HG03064 (cell line): ENCODE measurements around the gene CDK12.

Experiments used
- ATAC-seq: cut with Tn5 transposase; IDR thresholded peaks from one replicate; pipeline ENCODE4 v1.9.1; 2021; ENCODE audit warnings: low read depth; ENCODE audit not compliant: unreplicated experiment

CDK12 gene

DNA sequence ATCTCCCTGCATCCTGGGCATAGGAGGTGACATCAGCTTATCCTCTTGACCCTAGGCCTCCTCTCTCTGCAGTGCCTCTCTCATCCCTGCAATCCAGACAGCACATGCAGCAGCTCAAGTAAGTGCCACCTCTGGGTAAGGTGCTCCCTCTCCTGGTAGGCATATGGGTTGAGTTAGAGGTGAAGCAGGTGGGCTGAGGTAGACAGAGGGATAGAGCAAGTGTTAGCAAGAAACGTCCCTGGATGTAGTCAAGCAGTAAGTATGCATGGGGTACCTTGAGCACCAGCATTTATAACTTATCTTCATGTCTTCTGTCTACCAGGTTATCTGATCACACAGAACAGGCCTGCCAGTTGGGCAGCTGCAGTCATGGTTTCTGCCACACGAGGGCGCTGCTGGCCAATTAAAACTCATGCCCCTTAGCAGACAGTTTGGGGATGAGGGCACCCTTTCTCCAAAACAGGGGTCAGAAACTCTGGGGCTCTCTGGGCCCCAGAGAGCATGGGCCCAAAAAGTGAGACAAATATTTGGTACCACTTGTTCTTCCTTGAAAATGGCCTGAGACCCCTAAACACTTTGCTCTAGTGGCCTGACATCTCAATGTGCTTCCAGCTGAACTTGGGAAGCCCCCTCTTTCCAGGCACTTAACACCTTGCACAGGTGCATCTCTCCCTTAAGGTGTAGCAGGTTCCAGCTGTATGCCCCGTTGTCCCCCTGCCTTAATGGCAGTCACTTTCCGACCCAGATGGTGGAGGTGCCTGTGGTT lies 86.6 kb downstream of the CDK12 start:
- ATAC-seq = no peak

DNA sequence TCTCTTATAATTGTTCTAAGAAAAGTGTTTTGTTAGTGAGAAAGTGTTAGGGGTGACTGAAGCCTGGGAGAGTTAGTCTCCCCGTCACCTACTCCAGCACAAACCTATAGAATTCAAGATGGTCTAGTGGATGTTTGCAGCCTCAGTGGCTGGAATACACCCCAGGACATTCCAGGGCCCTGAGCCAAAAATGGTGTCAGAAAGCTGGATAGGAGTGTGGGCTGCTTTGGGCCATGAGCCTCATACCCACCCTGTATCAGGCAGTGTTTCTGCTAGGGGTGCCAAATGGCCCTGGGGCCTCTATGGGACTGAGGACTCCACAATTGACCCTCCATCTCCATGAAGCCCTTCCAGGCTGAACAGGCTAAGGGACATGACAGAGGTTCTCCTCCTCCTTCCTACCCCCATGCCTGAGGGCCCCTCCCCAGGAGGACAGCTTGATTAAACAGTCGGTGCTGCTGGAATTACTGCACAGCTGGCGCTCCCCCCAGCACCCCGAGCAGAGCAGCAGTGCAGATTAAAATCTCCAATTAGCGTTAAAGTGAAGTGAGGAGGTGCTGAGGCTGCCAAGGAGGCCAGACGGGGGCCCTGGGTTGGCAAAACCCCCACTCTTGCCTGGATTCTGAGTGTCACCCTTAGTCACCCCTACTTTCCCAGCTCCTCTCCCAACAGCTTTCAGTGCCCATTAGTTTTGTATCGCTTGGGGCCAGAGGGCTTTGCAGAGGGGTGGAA lies 87.4 kb downstream of the CDK12 start:
- no peak for ATAC-seq

- no peak for ATAC-seq
Observed at GRCh38 chr17:39549747-39550573, 88.7 kb downstream of the CDK12 start.

- no peak for ATAC-seq
Observed at GRCh38 chr17:39551879-39552278, 90.6 kb downstream of the CDK12 start.

DNA sequence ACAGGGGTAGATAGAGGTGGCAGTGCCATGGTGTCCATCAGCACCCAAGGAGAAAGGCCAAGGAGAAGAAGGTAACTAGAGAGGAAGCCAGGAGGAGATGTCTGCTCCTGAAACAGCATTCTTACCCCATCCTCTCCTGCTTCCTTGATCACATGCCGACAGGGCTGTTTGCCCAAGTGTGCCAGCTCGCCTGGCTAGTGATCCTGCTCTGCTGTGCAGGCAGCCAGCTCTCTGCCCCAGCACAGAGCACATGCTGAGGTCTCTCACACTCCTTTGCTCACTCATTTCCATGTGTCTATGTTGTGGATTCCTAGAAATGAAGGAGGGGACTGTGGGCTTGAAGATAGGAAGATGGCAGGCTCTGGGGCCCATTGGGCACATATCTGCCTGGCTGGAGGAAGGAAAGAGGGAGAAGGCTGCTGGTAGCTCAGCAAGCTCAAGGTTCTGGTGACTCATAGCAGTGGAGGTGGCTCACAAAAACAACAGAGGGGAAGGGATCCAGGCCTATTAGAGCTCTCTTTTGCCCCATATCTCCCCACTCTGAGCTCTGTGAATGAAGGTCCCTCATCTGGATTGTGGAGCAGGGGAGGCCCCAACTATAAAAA lies 92.2 kb downstream of the CDK12 start:
- no peak for ATAC-seq

GRCh38 chr17:39555368-39555767 lies 94.1 kb downstream of the CDK12 start:
- ATAC-seq = no peak

- no peak for ATAC-seq
Observed at GRCh38 chr17:39556423-39556822, 95.1 kb downstream of the CDK12 start.

GRCh38 chr17:39562395-39562794 lies 101.1 kb downstream of the CDK12 start:
- ATAC-seq = no peak

DNA sequence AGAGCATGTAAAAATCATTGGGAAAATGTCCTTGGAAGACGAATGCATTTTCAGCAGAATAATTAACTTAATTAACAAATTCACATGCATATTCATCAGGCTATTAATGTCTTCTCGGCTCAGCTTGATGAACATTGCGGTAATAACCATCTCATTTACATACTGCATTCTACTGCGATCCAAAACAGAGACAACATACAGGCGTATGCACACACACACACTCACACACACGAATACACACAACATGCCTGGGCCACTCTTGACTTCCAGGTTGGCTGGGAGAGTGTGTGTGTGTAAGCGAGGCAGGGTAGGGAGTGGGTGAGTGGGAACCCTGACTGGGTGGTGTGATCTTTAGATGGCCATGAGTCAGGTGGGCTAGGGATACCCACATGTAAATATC lies 101.7 kb downstream of the CDK12 start:
- ATAC-seq = no peak

DNA sequence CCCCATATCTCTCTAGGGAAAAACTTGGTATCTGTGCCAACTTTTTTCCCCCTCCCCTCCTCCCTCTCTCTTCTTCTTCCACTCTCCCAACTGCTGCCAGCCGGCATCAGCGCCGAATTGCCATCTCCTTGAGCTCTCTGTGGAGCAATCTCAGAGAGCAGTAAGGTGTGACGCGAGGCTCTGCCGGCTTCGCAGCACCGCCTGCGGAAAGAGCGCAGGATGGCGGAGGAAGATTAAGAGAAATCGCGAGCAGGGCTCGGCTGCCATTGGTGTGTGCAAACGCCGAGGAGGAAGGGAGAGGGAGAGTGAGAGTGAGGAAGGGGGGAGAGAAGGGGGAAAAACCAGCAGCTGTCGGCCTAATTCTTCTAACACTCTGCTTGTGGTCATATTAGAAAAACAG lies 102.2 kb downstream of the CDK12 start:
- ATAC-seq = no peak

- no peak for ATAC-seq
Observed at GRCh38 chr17:39564211-39564848, 103.0 kb downstream of the CDK12 start.

DNA sequence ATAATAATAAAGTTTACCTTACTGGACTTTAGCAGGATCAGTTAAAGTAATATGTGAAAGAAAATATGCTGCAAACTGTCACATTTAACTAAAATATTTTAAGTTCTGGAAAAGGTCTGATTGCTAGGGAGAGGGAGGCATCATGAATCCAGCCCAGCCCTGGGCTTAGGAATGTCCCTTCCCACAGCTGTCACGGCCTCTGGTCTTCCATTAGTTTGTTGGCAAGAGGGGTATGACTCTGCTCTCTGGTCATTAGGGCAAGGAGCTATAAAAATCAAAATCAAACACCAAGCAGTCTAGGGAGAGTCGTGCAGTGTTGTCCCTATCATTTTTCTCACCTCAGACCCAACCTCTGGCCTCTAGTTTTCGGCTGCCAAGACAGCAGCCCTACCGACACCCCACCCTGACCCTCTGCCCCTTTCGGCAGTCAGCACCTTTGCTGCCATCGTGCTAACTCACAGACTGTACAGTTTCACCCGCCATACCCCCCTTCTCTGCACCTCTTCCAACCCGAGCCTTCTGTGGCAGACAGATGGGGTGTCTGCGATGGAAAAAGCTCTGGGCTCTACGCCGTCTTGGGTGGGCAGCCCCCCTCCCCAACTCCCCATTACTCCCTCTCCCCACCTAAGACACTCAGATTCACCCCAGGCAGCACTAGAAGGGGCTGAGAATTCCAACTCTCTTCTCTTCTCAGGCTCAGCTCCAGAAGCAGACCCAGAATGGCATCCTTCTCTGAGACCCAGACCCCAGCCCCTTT lies 105.0 kb downstream of the CDK12 start:
- no peak for ATAC-seq

DNA sequence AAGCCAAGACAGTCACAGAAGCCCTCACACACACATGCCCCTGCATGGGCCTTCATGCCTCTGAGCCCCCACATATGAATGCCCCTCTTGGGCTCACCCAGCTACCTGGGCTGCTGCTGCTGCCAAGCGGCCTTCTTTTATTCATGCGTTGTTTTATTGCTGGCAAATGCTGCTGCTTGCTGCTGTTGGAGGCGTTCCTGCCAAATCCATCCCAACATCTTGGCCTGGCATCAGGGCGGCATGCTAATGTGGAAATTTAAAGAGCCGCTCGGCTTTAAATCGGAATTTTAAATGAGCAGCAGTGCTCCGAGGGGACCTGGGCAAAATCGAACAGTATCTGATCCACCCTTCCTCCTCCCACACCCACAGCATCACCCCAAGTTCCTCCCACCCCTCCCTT lies 107.4 kb downstream of the CDK12 start:
- no peak for ATAC-seq

GRCh38 chr17:39569126-39569525 lies 107.8 kb downstream of the CDK12 start:
- no peak for ATAC-seq

GRCh38 chr17:39572121-39572520 lies 110.8 kb downstream of the CDK12 start:
- no peak for ATAC-seq

- no peak for ATAC-seq
Observed at GRCh38 chr17:39573447-39574298, 112.4 kb downstream of the CDK12 start.

DNA sequence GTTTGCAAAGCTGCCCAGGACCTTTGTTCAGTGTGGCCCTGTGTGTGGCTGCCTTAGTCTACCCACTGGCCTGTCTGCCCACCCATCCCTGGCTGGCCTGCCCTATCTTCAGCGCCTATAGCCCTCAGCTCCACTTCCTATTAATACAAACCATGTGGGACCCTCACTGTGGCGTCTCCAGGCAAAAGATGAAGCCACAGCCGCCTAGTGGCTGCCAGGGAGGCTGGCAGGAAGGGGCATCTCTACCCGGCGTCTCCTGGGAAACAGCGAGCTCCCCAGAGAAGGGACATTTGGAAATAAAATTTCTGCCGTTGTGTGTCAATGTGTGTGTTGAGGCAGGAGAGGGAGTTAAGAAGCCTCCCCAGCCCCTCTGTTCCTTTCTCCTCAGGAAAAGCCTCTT lies 114.9 kb downstream of the CDK12 start:
- no peak for ATAC-seq

DNA sequence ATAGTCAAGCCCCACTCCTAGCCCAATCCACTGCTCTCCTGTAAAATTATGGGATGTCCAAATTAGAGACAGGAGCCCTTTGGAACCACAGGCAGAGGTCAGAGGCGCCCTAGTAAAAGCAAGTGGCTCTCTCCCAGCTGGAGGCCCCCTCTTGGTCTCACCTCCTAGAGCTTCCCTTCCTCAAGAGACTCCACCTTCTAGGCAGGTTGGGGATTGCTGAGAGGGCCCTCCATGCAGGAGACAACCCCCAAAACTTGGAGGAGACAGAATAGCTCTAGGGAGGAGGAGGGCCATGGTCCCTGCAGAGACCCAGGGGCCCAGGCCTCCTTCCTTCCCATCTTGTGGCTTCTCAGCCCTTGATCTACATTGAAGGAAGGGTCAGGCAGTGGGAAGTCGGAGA lies 117.0 kb downstream of the CDK12 start:
- no peak for ATAC-seq
